ENCODE measurements around the gene TEX14. TPM values are rescaled to one million over a fixed set of nuclear protein-coding genes. Genes with fewer than 3 reads are reported as not detected.

The TEX14 gene, protein sequence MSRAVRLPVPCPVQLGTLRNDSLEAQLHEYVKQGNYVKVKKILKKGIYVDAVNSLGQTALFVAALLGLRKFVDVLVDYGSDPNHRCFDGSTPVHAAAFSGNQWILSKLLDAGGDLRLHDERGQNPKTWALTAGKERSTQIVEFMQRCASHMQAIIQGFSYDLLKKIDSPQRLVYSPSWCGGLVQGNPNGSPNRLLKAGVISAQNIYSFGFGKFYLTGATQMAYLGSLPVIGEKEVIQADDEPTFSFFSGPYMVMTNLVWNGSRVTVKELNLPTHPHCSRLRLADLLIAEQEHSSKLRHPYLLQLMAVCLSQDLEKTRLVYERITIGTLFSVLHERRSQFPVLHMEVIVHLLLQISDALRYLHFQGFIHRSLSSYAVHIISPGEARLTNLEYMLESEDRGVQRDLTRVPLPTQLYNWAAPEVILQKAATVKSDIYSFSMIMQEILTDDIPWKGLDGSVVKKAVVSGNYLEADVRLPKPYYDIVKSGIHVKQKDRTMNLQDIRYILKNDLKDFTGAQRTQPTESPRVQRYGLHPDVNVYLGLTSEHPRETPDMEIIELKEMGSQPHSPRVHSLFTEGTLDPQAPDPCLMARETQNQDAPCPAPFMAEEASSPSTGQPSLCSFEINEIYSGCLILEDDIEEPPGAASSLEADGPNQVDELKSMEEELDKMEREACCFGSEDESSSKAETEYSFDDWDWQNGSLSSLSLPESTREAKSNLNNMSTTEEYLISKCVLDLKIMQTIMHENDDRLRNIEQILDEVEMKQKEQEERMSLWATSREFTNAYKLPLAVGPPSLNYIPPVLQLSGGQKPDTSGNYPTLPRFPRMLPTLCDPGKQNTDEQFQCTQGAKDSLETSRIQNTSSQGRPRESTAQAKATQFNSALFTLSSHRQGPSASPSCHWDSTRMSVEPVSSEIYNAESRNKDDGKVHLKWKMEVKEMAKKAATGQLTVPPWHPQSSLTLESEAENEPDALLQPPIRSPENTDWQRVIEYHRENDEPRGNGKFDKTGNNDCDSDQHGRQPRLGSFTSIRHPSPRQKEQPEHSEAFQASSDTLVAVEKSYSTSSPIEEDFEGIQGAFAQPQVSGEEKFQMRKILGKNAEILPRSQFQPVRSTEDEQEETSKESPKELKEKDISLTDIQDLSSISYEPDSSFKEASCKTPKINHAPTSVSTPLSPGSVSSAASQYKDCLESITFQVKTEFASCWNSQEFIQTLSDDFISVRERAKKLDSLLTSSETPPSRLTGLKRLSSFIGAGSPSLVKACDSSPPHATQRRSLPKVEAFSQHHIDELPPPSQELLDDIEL (N-terminal part only)
- total RNA-seq (under 1 TPM in 6 of 10 donors, not detected in 4; 0.05 to 0.19 (median 0.14) TPM), polyA plus RNA-seq (under 1 TPM; 0.07 to 0.88 TPM)
- long read RNA-seq, donor 1 = 0 reads
- long read RNA-seq, donor 2 = 0 reads
- long read RNA-seq, donor 3, partial matches to known transcripts = 0 of 1 reads
- long read RNA-seq, donor 3, other reads (novel, unspliced or antisense) = 1 of 1 reads

GRCh38 chr17:58691701-58692238, at the start of gene TEX14:
Gene TEX14 (minus strand): TSS chr17:58692045. CDS start chr17:58652001, 40,044 bp downstream.
- H3K27me3 ChIP-seq = no peaks in the 10 kb centered on the region
- intact Hi-C loops (cut with DNase I) = loop anchor here in 8 of 10 donors (1.0 to 10.0 kb wide), 11 partner anchors 33 to 175 kb away; no protein-coding TSS in a partner anchor

GRCh38 chr17:58741121-58741625, 49.3 kb upstream of the TEX14 start:
- WGBS, 2 donors = 88 to 94% methylated on average over 8 of the region's 8 CpGs
- no peak for TF ChIP-seq CTCF (IDR thresholded peaks at IDR 0.05)
- intact Hi-C loops (cut with DNase I) = no loop called here
- Histone ChIP-seq H3K9me3 (no peaks in the 10 kb centered on the region), H3K27ac (no peak overlapping the region), H3K36me3 (peaks cover 0 to 1% (median 0%) of the 10 kb centered on the region in 9 donors), H3K4me1 (no peaks in the 10 kb centered on the region), H3K27me3 (no peaks in the 10 kb centered on the region), H3K4me3 (no peak overlapping the region)
- DNase-seq = no peak
- ATAC-seq = no peak

More at GRCh38 chr17:58691701-58692238, at the start of gene TEX14:
- DNase-seq (peak in 1 of 2 donors; percentile 15), ATAC-seq (peak in 2 of 8 donors; percentile 3 to 36)
- WGBS, 2 donors = 87 to 91% methylated on average over 18 to 19 of the region's 19 CpGs
- peaks cover 0 to 25% (median 16%) of the 10 kb centered on the region in 9 donors for H3K4me1 ChIP-seq
- H3K36me3 ChIP-seq = peaks cover 0 to 16% (median 4%) of the 10 kb centered on the region in 9 donors
- TF ChIP-seq CTCF (IDR thresholded peaks at IDR 0.05) = no peak
- H3K27ac ChIP-seq = peak within 1 kb of the TSS in 9 of 10 donors; percentile 67 to 90 (median 82)
- H3K9me3 ChIP-seq = no peaks in the 10 kb centered on the region
- H3K4me3 ChIP-seq = peak within 1 kb of the TSS; percentile 21 to 87 (median 72)

DNA sequence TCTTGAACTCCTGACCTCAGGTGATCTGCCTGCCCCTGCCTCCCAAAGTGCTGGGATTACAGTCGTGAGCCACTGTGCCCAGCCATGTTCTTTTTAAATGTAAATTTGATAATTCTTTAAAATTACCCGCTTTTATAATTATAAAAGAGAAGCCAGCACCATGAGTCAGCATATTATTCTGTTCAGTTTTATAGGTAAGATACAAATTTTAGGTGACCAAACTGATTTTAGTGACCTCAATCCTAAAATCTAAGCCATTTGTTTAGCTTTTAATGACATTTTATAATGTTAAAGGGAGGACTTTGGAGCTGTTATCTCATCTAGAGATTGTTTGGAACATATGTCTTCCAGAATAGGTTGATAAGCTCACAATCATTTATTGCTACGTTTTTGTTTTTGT, 43.0 kb upstream of the TEX14 start:
- Histone ChIP-seq H3K27me3 (no peaks in the 10 kb centered on the region), H3K9me3 (no peaks in the 10 kb centered on the region), H3K4me1 (no peaks in the 10 kb centered on the region), H3K27ac (no peak overlapping the region), H3K36me3 (peaks cover 0 to 56% (median 5%) of the 10 kb centered on the region in 9 donors), H3K4me3 (no peak overlapping the region)
- ATAC-seq (no peak), DNase-seq (no peak)
- 85 to 88% methylated on average over 3 of the region's 3 CpGs for WGBS, 2 donors
- no peak for TF ChIP-seq CTCF (IDR thresholded peaks at IDR 0.05)
- intact Hi-C loops (cut with DNase I) = no loop called here
